ENCODE data around the gene TSPAN2. TPM values are rescaled to one million over a fixed set of nuclear protein-coding genes. Genes with fewer than 3 reads are reported as not detected.
A peak's percentile ranks its signal among the peaks of the same experiment; 100 is the strongest.

The TSPAN2 gene
- total and polyA plus RNA-seq, 9 of the 15 experiments (the other 6 are each of a cell fraction or from before 2014, with no cell fraction given) = not detected

DNA sequence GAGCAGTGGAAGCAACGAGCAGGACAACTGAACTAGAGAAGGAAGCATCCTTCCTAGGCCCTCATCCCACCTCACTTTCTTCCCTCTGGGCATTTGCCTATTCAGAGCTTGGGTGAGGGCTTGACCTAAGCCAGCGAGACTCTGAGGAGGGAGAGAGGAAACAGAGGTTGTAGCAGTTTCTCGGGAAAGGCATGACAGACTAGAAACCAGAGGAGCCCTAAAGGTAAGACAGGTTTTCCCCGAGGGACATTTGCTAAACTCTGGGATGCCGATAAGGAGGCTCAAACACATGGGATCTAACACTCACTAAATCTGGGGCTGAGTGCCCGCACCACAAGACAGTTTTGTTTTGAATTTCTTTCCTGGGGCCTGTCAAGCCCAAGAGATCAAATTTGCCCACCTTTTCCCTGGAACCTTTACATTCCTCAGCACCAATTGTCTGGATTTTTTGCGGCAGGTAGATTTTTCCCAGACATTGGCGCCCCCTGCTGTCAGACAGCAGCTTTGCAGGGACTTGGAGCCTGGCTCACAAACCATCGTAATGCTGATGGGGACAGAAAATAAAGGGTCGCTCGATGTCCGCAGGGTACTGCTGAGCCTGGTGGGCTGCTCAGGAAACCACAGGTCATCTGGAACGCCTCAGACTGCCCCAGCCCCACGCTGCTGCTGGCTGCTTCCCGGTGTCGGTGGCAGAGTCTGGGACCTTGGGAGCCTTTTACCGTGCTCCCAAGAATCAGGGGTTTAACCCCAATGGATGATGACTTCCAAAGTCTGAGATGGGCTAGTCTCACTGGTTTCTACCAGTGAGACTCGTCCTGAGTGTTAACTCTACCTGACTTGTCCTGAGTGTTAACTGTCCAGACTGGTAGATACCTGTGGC, 23.4 kb upstream of the TSPAN2 start (continued):
- TF ChIP-seq, protein P1, sequence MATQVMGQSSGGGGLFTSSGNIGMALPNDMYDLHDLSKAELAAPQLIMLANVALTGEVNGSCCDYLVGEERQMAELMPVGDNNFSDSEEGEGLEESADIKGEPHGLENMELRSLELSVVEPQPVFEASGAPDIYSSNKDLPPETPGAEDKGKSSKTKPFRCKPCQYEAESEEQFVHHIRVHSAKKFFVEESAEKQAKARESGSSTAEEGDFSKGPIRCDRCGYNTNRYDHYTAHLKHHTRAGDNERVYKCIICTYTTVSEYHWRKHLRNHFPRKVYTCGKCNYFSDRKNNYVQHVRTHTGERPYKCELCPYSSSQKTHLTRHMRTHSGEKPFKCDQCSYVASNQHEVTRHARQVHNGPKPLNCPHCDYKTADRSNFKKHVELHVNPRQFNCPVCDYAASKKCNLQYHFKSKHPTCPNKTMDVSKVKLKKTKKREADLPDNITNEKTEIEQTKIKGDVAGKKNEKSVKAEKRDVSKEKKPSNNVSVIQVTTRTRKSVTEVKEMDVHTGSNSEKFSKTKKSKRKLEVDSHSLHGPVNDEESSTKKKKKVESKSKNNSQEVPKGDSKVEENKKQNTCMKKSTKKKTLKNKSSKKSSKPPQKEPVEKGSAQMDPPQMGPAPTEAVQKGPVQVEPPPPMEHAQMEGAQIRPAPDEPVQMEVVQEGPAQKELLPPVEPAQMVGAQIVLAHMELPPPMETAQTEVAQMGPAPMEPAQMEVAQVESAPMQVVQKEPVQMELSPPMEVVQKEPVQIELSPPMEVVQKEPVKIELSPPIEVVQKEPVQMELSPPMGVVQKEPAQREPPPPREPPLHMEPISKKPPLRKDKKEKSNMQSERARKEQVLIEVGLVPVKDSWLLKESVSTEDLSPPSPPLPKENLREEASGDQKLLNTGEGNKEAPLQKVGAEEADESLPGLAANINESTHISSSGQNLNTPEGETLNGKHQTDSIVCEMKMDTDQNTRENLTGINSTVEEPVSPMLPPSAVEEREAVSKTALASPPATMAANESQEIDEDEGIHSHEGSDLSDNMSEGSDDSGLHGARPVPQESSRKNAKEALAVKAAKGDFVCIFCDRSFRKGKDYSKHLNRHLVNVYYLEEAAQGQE (IDR thresholded peaks at IDR 0.05; ENCODE audit: borderline replicate concordance) = peak; percentile 50; the same call in 1 of the 2 replicates
- TF ChIP-seq, protein P1 (CRISPR knock-in tag; IDR thresholded peaks at IDR 0.05; ENCODE audit: low read depth) = no peak
- 0 out of 2 replicates have a peak, but pooled peaks have one; percentile 1 for TF ChIP-seq MAFF (IDR thresholded peaks at IDR 0.05; ENCODE audit: low read length)
- TF ChIP-seq, protein P2, sequence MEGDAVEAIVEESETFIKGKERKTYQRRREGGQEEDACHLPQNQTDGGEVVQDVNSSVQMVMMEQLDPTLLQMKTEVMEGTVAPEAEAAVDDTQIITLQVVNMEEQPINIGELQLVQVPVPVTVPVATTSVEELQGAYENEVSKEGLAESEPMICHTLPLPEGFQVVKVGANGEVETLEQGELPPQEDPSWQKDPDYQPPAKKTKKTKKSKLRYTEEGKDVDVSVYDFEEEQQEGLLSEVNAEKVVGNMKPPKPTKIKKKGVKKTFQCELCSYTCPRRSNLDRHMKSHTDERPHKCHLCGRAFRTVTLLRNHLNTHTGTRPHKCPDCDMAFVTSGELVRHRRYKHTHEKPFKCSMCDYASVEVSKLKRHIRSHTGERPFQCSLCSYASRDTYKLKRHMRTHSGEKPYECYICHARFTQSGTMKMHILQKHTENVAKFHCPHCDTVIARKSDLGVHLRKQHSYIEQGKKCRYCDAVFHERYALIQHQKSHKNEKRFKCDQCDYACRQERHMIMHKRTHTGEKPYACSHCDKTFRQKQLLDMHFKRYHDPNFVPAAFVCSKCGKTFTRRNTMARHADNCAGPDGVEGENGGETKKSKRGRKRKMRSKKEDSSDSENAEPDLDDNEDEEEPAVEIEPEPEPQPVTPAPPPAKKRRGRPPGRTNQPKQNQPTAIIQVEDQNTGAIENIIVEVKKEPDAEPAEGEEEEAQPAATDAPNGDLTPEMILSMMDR (IDR thresholded peaks at IDR 0.05 in 2 of 3, conservative IDR thresholded peaks at IDR 0.05 in 1 of 3; ENCODE audit: insufficient read depth in 2 of 3, low read depth in 1 of 3, low read length in 3 of 3) = peak; percentile 77 to 96 (median 88)
- TF ChIP-seq, protein P3, sequence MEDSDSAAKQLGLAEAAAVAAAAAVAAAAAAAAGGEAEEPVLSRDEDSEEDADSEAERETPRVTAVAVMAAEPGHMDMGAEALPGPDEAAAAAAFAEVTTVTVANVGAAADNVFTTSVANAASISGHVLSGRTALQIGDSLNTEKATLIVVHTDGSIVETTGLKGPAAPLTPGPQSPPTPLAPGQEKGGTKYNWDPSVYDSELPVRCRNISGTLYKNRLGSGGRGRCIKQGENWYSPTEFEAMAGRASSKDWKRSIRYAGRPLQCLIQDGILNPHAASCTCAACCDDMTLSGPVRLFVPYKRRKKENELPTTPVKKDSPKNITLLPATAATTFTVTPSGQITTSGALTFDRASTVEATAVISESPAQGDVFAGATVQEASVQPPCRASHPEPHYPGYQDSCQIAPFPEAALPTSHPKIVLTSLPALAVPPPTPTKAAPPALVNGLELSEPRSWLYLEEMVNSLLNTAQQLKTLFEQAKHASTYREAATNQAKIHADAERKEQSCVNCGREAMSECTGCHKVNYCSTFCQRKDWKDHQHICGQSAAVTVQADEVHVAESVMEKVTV (CRISPR knock-in tag; IDR thresholded peaks at IDR 0.05) = 0 out of 2 replicates have a peak, but pooled peaks have one; percentile 12
- peak; percentile 77; the same call in 1 of the 2 replicates for TF ChIP-seq STAG1 (CRISPR knock-in tag; IDR thresholded peaks at IDR 0.05; ENCODE audit: borderline replicate concordance)
- TF ChIP-seq, protein P4, sequence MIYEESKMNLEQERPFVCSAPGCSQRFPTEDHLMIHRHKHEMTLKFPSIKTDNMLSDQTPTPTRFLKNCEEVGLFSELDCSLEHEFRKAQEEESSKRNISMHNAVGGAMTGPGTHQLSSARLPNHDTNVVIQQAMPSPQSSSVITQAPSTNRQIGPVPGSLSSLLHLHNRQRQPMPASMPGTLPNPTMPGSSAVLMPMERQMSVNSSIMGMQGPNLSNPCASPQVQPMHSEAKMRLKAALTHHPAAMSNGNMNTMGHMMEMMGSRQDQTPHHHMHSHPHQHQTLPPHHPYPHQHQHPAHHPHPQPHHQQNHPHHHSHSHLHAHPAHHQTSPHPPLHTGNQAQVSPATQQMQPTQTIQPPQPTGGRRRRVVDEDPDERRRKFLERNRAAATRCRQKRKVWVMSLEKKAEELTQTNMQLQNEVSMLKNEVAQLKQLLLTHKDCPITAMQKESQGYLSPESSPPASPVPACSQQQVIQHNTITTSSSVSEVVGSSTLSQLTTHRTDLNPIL (CRISPR knock-in tag; IDR thresholded peaks at IDR 0.05) = no peak
- no peak for TF ChIP-seq MYNN (IDR thresholded peaks at IDR 0.05)
- TF ChIP-seq MYNN (CRISPR knock-in tag; IDR thresholded peaks at IDR 0.05) = no peak
- no peak for TF ChIP-seq RBM14 (IDR thresholded peaks at IDR 0.05; ENCODE audit: borderline replicate concordance, insufficient read depth, low read depth, low read length)
- TF ChIP-seq RBM22 (IDR thresholded peaks at IDR 0.05; ENCODE audit: low read depth, low read length, poor library complexity, severe bottlenecking) = no peak
- TF ChIP-seq ETS2 (tag; IDR thresholded peaks at IDR 0.05; ENCODE audit: borderline replicate concordance, poor library complexity, severe bottlenecking) = no peak
- TF ChIP-seq TCF3 (CRISPR knock-in tag; IDR thresholded peaks at IDR 0.05) = no peak

All from K562 (cell line).